MM.1S (cell line): ENCODE data around the gene ITGA3.

ENCODE experiments used
- CTCF ChIP-seq: fragments of 300-600 bp; sonication (generic); IDR thresholded peaks from 2 replicates; pipeline ENCODE4 v1.5.1; 2016; ENCODE audit warnings: antibody characterized with exemption, low read length, mixed read lengths
- EZH2 ChIP-seq: fragments of 300-600 bp; sonication (generic); optimal IDR thresholded peaks from 2 replicates; pipeline ENCODE3; 2017; ENCODE audit warnings: low read depth, mild to moderate bottlenecking, antibody characterized with exemption, low read length, mixed read lengths

- TF ChIP-seq EZH2, result no peak
- TF ChIP-seq CTCF, result no peak
These were observed 40.2 kb downstream of the ITGA3 start for GRCh38 chr17:50096092-50096491.
